ENCODE measurements around the gene TMEM107. TPM values are rescaled to one million over a fixed set of nuclear protein-coding genes. Genes with fewer than 3 reads are reported as not detected.
A peak's percentile ranks its signal among the peaks of the same experiment; 100 is the strongest.

Gene TMEM107
- total RNA-seq, 4 donors from 2014 or later = 10.4 to 17.8 (median 13.6) TPM

DNA sequence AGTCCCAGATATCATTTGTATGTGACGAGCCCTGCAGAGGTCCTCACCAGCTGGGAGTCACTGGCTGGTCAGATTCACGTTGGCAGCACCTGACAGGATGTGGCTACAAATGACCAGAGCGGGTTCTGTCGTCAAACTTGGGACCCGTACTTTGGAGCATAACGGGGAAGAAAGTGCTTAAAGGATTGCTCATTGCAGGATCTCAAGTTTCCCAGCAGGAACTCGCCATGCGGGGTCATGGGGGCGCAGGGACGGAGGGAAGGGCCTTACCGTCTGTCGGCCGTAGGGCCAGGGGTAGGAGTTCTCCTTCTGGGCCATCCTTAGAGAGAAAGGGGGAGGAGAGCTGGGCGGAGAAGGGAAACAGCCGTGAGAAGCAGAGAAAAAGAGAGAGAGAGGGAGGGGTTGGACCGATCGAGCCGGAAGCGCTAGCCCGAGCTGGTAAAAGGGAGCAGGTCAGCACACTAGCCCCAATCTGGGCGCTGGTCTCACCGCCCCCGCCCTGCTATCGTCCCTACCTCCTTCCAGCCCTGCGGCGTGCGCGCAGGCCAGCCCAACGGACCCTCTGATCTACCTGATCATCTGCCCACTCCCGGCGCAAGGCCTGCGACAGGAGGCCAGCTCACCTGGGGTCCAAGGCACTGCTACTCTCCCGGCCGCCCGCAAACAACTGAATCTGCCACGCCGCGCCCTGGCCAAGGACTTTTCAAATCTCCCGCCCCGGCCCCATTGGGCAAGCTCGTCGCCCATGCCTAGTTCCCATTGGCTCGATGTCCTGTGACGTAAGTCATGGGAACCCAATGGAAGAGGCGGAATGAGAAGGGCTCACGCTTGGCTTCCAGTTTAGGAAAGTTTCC is 34.0 kb upstream of the TMEM107 start, which contains the start of gene AURKB:
Gene AURKB, minus strand, starts transcription at position 669 of the 854 bp plus-strand sequence. Its CDS starts 351 bp downstream, at position 318.
- Histone ChIP-seq H3K4me1 (peaks cover 10 to 16% (median 14%) of the 10 kb centered on the region in 4 donors), H3K27ac (replicated peaks in 1 of 4) (peak within 1 kb of the TSS; percentile 84 to 86 (median 86)), H3K4me3 (peak within 1 kb of the TSS; percentile 55 to 65 (median 62)), H3K27me3 (no peaks in the 10 kb centered on the region), H3K9me3 (no peaks in the 10 kb centered on the region), H3K36me3 (no peaks in the 10 kb centered on the region)
- TF ChIP-seq EP300 (IDR thresholded peaks at IDR 0.05) (no peak), POLR2AphosphoS5 (IDR thresholded peaks at IDR 0.05) (peak; percentile 37 to 78)
- intact Hi-C loops (cut with DNase I) = loop anchor here (10.0 kb wide), 1 partner anchor 75 kb away; the partner anchor contains the start of gene RANGRF
- DNase-seq (ENCODE audit: extremely low spot score) = peak; percentile 98
- WGBS = 3% methylated on average over 45 of the region's 46 CpGs

DNA sequence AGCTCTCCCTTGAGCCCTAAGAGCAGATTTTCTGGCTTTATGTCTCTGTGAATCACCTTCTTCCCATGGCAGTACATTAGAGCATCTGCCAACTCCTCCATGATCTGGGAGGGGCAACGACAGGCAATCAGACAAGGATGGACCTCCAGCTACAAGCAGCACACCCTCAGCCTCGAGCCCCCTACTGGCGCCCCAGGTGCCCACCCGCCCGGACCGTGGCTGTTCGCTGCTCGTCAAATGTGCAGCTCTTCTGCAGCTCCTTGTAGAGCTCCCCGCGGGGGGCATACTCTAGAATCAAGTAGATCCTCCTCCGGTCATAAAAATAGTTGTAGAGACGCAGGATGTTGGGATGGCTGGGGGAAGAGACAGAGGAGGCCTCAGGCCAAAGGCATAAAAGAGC is 30.4 kb upstream of the TMEM107 start:
- no peaks in the 10 kb centered on the region for H3K36me3 ChIP-seq
- H3K27me3 ChIP-seq = no peaks in the 10 kb centered on the region
- TF ChIP-seq POLR2A (IDR thresholded peaks at IDR 0.05; ENCODE audit: low read depth) (no peak), EP300 (IDR thresholded peaks at IDR 0.05) (no peak), POLR2AphosphoS5 (IDR thresholded peaks at IDR 0.05) (no peak), CTCF (IDR thresholded peaks at IDR 0.05) (no peak)
- H3K9me3 ChIP-seq = no peaks in the 10 kb centered on the region
- intact Hi-C loops (cut with DNase I) = loop anchor here (10.0 kb wide), 1 partner anchor 78 kb away; the partner anchor contains the start of gene RANGRF
- H3K27ac ChIP-seq (replicated peaks in 1 of 4) = no peak overlapping the region
- peaks cover 10 to 15% (median 14%) of the 10 kb centered on the region in 4 donors for H3K4me1 ChIP-seq
- no peak for DNase-seq (ENCODE audit: extremely low spot score)
- H3K4me3 ChIP-seq = no peak overlapping the region
- 96% methylated on average over 9 of the region's 12 CpGs for WGBS

GRCh38 chr17:8204761-8205555 is 28.8 kb upstream of the TMEM107 start:
- TF ChIP-seq POLR2A (IDR thresholded peaks at IDR 0.05; ENCODE audit: low read depth) (no peak), CTCF (IDR thresholded peaks at IDR 0.05) (no peak), POLR2AphosphoS5 (IDR thresholded peaks at IDR 0.05) (no peak), EP300 (IDR thresholded peaks at IDR 0.05) (no peak)

GRCh38 chr17:8192070-8192815 is 16.1 kb upstream of the TMEM107 start:
- peak; percentile 97 for DNase-seq (ENCODE audit: extremely low spot score)
- no peaks in the 10 kb centered on the region for H3K27me3 ChIP-seq
- H3K9me3 ChIP-seq = no peaks in the 10 kb centered on the region
- H3K36me3 ChIP-seq = no peaks in the 10 kb centered on the region
- intact Hi-C loops (cut with DNase I) = no loop called here
- peak overlapping the region; percentile 42 to 56 (median 48) for H3K4me3 ChIP-seq
- H3K27ac ChIP-seq (replicated peaks in 1 of 4) = peak overlapping the region; percentile 82 to 84 (median 83)
- 12% methylated on average over 12 of the region's 12 CpGs for WGBS
- TF ChIP-seq POLR2A (IDR thresholded peaks at IDR 0.05; ENCODE audit: low read depth) = peak; percentile 16
- TF ChIP-seq EP300 (IDR thresholded peaks at IDR 0.05) = no peak
- TF ChIP-seq CTCF (IDR thresholded peaks at IDR 0.05) = no peak
- peak; percentile 87 to 98 for TF ChIP-seq POLR2AphosphoS5 (IDR thresholded peaks at IDR 0.05)
- H3K4me1 ChIP-seq = peaks cover 42 to 51% (median 50%) of the 10 kb centered on the region in 4 donors

More at GRCh38 chr17:8204761-8205555, 28.8 kb upstream of the TMEM107 start:
- no peak for DNase-seq (ENCODE audit: extremely low spot score)
- Histone ChIP-seq H3K27me3 (no peaks in the 10 kb centered on the region), H3K4me1 (peaks cover 3 to 8% (median 5%) of the 10 kb centered on the region in 4 donors), H3K27ac (replicated peaks in 1 of 4) (no peak overlapping the region), H3K36me3 (no peaks in the 10 kb centered on the region), H3K9me3 (no peaks in the 10 kb centered on the region), H3K4me3 (no peak overlapping the region)
- intact Hi-C loops (cut with DNase I) = loop anchor here (10.0 kb wide), 1 partner anchor 80 kb away; the partner anchor contains the start of gene RANGRF
- WGBS = 86% methylated on average over 9 of the region's 19 CpGs

Measured in esophagus muscularis mucosa (tissue), 4 donors.